ENCODE data around the gene SPEF1. TPM values are rescaled to one million over a fixed set of nuclear protein-coding genes. Genes with fewer than 3 reads are reported as not detected.

Gene SPEF1, protein sequence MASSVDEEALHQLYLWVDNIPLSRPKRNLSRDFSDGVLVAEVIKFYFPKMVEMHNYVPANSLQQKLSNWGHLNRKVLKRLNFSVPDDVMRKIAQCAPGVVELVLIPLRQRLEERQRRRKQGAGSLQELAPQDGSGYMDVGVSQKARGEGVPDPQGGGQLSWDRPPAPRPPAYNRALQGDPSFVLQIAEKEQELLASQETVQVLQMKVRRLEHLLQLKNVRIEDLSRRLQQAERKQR
- total RNA-seq = not detected in 2 replicates

GRCh38 chr20:3781153-3781910, at the start of gene SPEF1:
TSS of gene SPEF1 (minus strand) at chr20:3781448. CDS start at chr20:3781287, 161 bp downstream.

DNA sequence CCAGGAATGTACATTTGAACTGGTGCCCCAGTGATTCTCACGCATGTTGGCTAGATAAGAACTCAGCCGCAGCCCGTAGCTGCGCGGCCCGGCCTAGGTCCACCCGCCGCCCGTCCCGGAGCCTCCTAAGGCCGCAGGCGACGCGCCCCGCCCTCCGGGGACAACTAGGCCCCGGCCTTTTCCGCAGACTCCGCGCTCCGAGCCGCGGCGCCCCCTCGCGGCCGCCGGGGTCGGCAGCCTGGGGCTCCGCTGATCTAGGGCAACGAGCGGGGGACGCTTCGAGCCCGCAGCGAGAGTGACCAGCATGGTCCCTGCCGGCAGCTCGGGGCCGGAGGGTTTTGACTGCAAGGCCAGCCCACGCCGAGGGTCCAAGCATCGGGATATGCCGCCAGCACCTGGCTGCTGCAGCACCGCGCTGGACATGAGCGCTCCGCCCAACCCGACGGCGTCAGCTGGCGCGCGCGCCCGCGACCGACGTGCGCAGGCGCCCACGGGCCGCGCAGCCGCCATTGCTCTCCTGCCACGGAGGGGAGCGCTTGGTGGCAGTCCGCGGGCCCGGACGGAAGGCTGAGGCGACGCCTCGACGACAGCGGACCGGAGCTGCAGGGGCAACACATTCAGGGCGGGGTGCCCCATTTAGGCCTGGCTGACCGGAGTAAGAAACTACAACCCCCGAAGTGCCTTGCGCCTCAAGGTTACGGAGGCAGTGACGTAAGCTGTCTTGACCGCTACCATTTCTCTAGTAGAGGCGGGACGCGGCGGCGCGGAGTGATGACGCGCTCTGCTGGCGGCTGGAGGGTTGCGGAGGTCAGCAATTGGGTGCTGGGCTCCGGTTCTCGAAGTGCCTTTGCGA, 39.0 kb upstream of the SPEF1 start, which contains the start of gene AP5S1:
AP5S1 (plus strand) TSS at position 500 of the 853 bp plus-strand sequence. CDS start 1,571 bp downstream, outside the sequence.

DNA sequence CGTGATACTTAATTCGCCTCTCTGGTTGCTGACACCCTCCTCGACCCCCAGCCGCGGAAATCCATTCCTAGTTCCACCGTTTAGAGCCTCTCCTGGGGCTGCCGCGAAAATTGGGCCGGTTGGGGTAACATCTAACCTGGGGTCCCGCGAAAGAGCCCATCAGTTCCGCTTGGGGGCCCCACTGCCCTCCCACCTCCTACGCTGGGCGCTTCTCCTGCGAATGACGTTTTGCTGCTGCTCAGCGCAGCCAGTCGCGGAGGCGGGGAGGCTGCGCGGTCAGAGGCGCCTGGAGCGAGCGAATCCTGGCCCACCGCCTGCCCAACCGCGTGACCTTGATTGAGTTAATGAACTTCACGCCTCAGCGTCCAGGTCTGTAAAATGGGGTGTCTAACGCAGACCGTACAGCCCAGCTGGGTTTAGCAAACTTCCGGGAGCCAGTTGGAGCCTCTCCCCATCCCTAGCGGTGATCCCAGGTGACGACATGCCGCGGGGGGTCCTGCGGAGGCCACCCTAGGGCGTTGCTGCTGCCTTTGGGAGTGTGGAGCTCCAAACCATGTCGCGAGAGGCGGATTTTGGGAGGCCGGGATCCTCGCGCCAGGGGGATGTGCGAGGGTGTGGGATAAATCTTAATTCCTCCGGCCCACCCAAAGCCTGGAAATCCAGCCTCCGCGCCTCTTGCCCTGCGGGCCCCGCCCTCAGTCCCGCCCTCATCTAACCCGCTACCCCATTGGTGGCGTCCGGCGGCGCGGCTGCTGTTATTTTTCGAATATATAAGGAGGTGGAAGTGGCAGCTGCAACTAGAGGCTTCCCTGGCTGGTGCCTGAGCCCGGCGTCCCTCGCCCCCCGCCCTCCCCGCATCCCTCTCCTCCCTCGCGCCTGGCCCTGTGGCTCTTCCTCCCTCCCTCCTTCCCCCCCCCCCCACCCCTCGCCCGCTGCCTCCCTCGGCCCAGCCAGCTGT, 14.5 kb upstream of the SPEF1 start, which contains the start of gene CDC25B:
CDC25B (plus strand) TSS at position 800 of the 958 bp plus-strand sequence. CDS start 222 bp downstream, outside the sequence.

GRCh38 chr20:3786665-3787323, 5.5 kb upstream of the SPEF1 start, which contains the start of gene CENPB:
TSS of gene CENPB (minus strand) at chr20:3786740. CDS start at chr20:3786483, 257 bp downstream.

GRCh38 chr20:3767427-3768341, 13.6 kb downstream of the SPEF1 start, which contains the start of gene ADISSP:
TSS of gene ADISSP (minus strand) at chr20:3767753. CDS start at chr20:3760100, 7,653 bp downstream.

DNA sequence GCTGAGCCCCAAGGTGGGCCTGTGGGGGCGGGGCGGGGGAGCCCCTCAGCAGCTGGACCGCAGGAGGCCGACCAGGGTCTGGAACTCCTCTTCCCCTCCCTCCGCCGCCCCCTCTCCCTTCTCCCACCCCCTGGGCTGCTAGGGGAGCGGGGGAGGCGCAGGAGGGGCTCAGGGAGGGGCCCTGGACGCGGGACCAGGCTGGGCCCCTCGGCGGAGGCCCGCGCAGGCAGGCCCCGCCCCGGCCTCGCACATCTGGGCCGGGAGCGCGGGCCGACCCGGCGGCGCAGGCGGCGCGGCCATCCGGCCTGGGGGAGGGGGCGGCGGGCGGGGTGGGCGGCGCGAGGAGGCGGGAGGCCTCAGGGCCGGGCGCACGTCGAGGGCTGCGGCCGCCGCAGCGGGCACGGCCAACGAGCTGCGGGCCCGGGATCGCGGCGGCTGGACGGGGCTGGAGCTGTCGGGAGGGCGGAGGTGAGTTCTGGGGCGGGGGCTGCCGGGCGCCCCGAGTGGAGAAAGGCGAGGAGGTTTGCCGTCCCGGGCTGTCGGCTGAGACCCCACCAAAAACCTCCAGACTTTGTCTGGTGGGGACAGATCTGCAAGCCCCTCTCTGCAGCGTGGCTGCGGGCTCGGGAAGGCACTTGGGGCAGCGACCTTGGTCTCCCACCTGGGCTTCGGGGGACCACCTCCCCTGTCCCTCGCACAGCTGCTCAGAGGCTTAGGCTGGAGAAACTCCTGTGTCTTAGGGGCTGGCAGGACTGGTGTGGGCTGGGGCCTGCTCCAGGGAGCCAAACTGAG, 48.7 kb downstream of the SPEF1 start, which contains the start of gene HSPA12B:
HSPA12B (plus strand) TSS at position 359 of the 792 bp plus-strand sequence. CDS start 5,990 bp downstream, outside the sequence.

Other genes starting within 250 kb of the SPEF1 start
- gene GFRA4, start 118.0 kb downstream of the SPEF1 start, total RNA-seq = not detected in 2 replicates
- 0.79 TPM in 1 of 2 replicates, not detected in the other for gene ADAM33, start 99.4 kb downstream of the SPEF1 start, total RNA-seq
- not detected in 2 replicates for gene SIGLEC1, start 68.8 kb downstream of the SPEF1 start, total RNA-seq
- gene HSPA12B, start 48.8 kb downstream of the SPEF1 start, total RNA-seq = 0.14 TPM in 1 of 2 replicates, not detected in the other
- 66.6 and 69.9 TPM in 2 replicates for gene ADISSP, start 13.7 kb downstream of the SPEF1 start, total RNA-seq
- 82.2 and 83.2 TPM in 2 replicates for gene CENPB, start 5.3 kb upstream of the SPEF1 start, total RNA-seq
- gene CDC25B, start 14.9 kb upstream of the SPEF1 start, total RNA-seq = 41.3 and 52.3 TPM in 2 replicates
- 12.0 and 14.5 TPM in 2 replicates for gene AP5S1, start 39.1 kb upstream of the SPEF1 start, total RNA-seq
- 15.8 and 21.8 TPM in 2 replicates for gene MAVS, start 65.4 kb upstream of the SPEF1 start, total RNA-seq
- gene PANK2, start 107.9 kb upstream of the SPEF1 start, total RNA-seq = 35.4 and 36.0 TPM in 2 replicates
- 4.7 and 9.0 TPM in 2 replicates for gene RNF24, start 234.1 kb upstream of the SPEF1 start, total RNA-seq

All from airway epithelial cell (primary cell).